ENCODE measurements around the gene SSNA1. TPM values are rescaled to one million over a fixed set of nuclear protein-coding genes. Genes with fewer than 3 reads are reported as not detected.

The SSNA1 gene
- total RNA-seq, 1 donor: 59.7 TPM

GRCh38 chr9:137228968-137229896 lies 40.8 kb downstream of the SSNA1 start:
- no peak for TF ChIP-seq CTCF (IDR thresholded peaks at IDR 0.05; ENCODE audit: extremely low read depth, low read depth, low read length)
- DNase-seq (ENCODE audit: insufficient read length, low spot score, missing footprints): no peak

GRCh38 chr9:137229903-137230704 lies 41.6 kb downstream of the SSNA1 start:
- H3K9me3 ChIP-seq (ENCODE audit: low read depth, low read length): no peaks in the 10 kb centered on the region
- H4K20me1 ChIP-seq (ENCODE audit: insufficient read depth, low read length): no peaks in the 10 kb centered on the region
- no peak overlapping the region for H3K4me2 ChIP-seq (ENCODE audit: insufficient read depth, low read length)
- no peak overlapping the region for H3K4me3 ChIP-seq (ENCODE audit: insufficient read depth, low read length)
- DNase-seq (ENCODE audit: insufficient read length, low spot score, missing footprints): no peak
- no peaks in the 10 kb centered on the region for H3K4me1 ChIP-seq (ENCODE audit: insufficient read depth, low read length)
- no peaks in the 10 kb centered on the region for H3K36me3 ChIP-seq (ENCODE audit: insufficient read depth, low read length)
- H3K27ac ChIP-seq (ENCODE audit: low read depth, low read length): no peak overlapping the region
- H3K27me3 ChIP-seq (ENCODE audit: insufficient read depth, low read length): no peaks in the 10 kb centered on the region
- H2AFZ ChIP-seq (ENCODE audit: low read length): no peak overlapping the region
- TF ChIP-seq CTCF (IDR thresholded peaks at IDR 0.05; ENCODE audit: extremely low read depth, low read depth, low read length): no peak
- H3K79me2 ChIP-seq (ENCODE audit: insufficient read depth, low read length): no peaks in the 10 kb centered on the region

More at GRCh38 chr9:137228968-137229896, 40.8 kb downstream of the SSNA1 start:
- Histone ChIP-seq H3K27me3 (ENCODE audit: insufficient read depth, low read length) (no peaks in the 10 kb centered on the region), H3K4me2 (ENCODE audit: insufficient read depth, low read length) (no peak overlapping the region), H3K27ac (ENCODE audit: low read depth, low read length) (no peak overlapping the region), H3K4me3 (ENCODE audit: insufficient read depth, low read length) (no peak overlapping the region), H4K20me1 (ENCODE audit: insufficient read depth, low read length) (no peaks in the 10 kb centered on the region), H3K4me1 (ENCODE audit: insufficient read depth, low read length) (peaks cover under 1% of the 10 kb centered on the region), H3K9me3 (ENCODE audit: low read depth, low read length) (no peaks in the 10 kb centered on the region), H3K36me3 (ENCODE audit: insufficient read depth, low read length) (no peaks in the 10 kb centered on the region), H2AFZ (ENCODE audit: low read length) (no peak overlapping the region), H3K79me2 (ENCODE audit: insufficient read depth, low read length) (no peaks in the 10 kb centered on the region)

GRCh38 chr9:137230705-137231371 lies 42.4 kb downstream of the SSNA1 start, which contains the start of gene SLC34A3:
Gene SLC34A3, plus strand, starts transcription at chr9:137230901. Its CDS starts 802 bp downstream, at chr9:137231703.
- Histone ChIP-seq H2AFZ (ENCODE audit: low read length) (no peak within 1 kb of the TSS), H3K27ac (ENCODE audit: low read depth, low read length) (no peak within 1 kb of the TSS), H3K4me1 (ENCODE audit: insufficient read depth, low read length) (no peaks in the 10 kb centered on the region), H3K79me2 (ENCODE audit: insufficient read depth, low read length) (no peaks in the 10 kb centered on the region), H4K20me1 (ENCODE audit: insufficient read depth, low read length) (peaks cover under 1% of the 10 kb centered on the region), H3K27me3 (ENCODE audit: insufficient read depth, low read length) (no peaks in the 10 kb centered on the region), H3K4me2 (ENCODE audit: insufficient read depth, low read length) (no peak within 1 kb of the TSS), H3K4me3 (ENCODE audit: insufficient read depth, low read length) (no peak within 1 kb of the TSS), H3K36me3 (ENCODE audit: insufficient read depth, low read length) (no peaks in the 10 kb centered on the region), H3K9me3 (ENCODE audit: low read depth, low read length) (no peaks in the 10 kb centered on the region)
- DNase-seq (ENCODE audit: insufficient read length, low spot score, missing footprints): no peak
- no peak for TF ChIP-seq CTCF (IDR thresholded peaks at IDR 0.05; ENCODE audit: extremely low read depth, low read depth, low read length)
